Mesenteric fat pad (tissue), 1 donor: ENCODE results near the gene KXD1. TPM values are rescaled to one million over a fixed set of nuclear protein-coding genes. Genes with fewer than 3 reads are reported as not detected.
"Not testable (repeated sequence)": the region's sequence is repeated elsewhere in the genome, so short reads cannot be mapped to it uniquely, and the experiment has no call there.

ENCODE experiments used
- DNase-seq: peaks from one replicate; pipeline ENCODE4 v3.0.0-alpha.2; 2020; ENCODE audit warnings: low spot score
- long read RNA-seq: library from polyadenylated mRNA; unstranded; transcript quantifications from one replicate; pipeline ENCODE4 v2.0.0, GENCODE V29; 2020
- total RNA-seq: library from RNA; stranded (reverse); fragmentation: NEBNext Ultra II Directional; extraction: Animal tissue kit (Norgen Biotek cat#: 25700); gene quantifications from one replicate; pipeline ENCODE4 v1.2.1, GENCODE V29; 2021
- donor health status: DM: yes; HTN: yes; CAD: no.

The KXD1 gene, protein sequence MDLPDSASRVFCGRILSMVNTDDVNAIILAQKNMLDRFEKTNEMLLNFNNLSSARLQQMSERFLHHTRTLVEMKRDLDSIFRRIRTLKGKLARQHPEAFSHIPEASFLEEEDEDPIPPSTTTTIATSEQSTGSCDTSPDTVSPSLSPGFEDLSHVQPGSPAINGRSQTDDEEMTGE
- 90.9 TPM for total RNA-seq
- long read RNA-seq, transcript KXD1-204 (6 exons, 1,095 nt), result minor isoform, 7 of 213 reads
- long read RNA-seq, transcript KXD1-201 (5 exons, 1,426 nt), result major isoform, 173 of 213 reads
- long read RNA-seq, transcript KXD1-216 (6 exons, 1,327 nt), result minor isoform, 5 of 213 reads
- long read RNA-seq, partial matches to known transcripts, result 3 of 213 reads
- long read RNA-seq, other reads (novel, unspliced or antisense), result 18 of 213 reads

- DNase-seq, result peak; percentile 98
Observed at GRCh38 chr19:18557411-18558201, at the start of gene KXD1. Gene KXD1 (plus strand): TSS chr19:18557870. CDS start chr19:18562057, 4,187 bp downstream.

GRCh38 chr19:18508585-18508984, 49.1 kb upstream of the KXD1 start:
- no peak for DNase-seq

GRCh38 chr19:18510216-18510615, 47.5 kb upstream of the KXD1 start:
- no peak for DNase-seq

DNA sequence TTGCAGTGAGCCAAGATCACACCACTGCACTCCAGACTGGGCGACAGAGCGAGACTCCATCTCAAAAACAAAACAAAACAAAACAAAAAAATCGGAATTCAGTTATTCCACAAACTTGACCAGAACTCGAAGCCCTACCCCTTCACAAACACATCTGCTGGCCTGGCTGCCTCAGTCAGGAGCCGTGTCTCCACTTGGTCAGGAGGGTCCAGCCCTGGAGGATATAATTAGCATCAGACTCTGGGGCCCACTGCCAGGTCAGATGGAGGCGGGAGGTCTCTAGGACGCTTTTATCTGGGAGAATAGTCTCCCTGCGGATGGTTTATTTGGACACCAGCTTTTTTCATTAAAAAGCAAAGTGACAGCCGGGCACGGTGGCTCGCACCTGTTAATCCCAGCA, 43.8 kb upstream of the KXD1 start:
- no peak for DNase-seq

DNA sequence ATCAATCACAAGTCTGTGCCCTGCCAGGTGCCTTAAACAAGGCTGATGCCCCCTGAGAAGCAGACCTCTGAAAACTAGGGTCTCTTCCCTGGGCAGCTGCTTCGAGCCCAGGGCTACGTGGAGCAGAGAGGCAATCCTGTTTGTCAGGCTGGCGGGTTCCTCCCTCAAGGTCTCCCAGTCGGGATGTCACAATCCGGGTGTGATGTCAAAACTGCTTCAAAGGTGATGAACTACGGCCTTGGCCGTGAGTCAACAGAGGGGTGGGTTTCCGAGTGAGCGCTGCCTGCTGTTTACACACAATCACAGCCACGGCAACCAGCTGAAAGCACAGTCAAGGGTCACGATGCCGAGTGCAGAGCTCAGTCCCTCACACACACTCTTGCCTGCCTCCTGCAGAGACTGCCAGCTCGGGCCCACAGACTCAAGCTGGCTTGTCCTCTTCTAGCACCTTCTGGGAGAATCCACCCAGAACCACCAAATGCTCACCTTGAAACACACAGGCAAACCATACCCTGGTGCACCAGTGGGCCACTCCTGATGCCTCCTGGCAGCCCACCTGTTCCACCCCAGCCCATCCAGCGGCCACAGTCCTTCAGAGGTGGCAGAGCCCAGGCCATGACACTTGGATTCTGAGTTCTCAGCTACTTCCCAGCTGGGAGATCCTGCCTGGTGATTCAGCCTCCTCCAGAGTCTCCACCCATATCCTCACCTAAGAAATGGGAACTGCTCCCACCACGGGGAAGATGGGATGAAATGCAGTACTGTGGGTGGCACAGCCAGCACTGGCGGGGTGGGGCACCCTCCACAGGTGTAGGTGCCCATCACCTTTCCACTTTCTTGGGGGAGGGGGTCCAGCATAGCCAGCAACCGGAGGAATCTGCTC, 42.6 kb upstream of the KXD1 start:
- DNase-seq, result peak; percentile 95

DNA sequence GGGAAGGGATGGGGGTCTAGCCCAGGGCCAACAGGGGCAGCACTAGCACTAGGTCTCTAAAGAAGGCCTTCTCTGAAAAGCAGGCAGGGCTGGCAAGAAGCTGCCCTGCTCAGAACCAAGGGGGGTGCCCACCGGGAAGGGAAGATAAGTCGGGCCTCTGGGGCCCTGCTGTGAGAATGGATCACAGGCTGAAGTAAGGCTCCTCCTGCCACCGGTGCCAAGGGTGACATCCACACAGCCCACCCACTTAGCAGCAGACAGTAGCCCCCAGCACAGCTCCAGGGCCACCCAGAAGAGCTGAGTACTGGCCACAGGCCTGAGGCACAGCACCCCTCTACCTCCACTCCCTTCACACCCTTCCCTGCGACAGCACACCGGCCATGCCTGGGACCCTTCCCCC, 41.7 kb upstream of the KXD1 start:
- no peak for DNase-seq

DNA sequence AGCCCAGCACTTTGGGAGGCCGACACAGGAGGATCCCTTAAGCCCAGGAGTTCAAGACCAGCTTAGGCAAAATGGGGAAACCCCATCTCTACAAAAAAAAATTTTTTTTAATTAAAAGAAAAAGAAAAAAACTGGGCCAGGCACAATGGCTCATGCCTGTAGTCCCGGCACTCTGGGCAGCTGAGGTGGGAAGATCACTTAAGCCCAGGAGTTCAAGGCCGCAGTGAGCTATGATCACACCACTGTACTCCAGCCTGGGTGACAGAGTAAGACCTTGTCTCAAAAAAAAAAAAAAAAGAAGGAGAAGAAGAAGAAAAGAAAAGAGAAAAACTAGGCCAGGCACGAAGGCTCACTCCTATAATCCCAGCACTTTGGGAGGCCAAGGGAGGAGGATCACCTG, 40.1 kb upstream of the KXD1 start:
- DNase-seq, result no peak

GRCh38 chr19:18518639-18519038, 39.0 kb upstream of the KXD1 start:
- no peak for DNase-seq

DNA sequence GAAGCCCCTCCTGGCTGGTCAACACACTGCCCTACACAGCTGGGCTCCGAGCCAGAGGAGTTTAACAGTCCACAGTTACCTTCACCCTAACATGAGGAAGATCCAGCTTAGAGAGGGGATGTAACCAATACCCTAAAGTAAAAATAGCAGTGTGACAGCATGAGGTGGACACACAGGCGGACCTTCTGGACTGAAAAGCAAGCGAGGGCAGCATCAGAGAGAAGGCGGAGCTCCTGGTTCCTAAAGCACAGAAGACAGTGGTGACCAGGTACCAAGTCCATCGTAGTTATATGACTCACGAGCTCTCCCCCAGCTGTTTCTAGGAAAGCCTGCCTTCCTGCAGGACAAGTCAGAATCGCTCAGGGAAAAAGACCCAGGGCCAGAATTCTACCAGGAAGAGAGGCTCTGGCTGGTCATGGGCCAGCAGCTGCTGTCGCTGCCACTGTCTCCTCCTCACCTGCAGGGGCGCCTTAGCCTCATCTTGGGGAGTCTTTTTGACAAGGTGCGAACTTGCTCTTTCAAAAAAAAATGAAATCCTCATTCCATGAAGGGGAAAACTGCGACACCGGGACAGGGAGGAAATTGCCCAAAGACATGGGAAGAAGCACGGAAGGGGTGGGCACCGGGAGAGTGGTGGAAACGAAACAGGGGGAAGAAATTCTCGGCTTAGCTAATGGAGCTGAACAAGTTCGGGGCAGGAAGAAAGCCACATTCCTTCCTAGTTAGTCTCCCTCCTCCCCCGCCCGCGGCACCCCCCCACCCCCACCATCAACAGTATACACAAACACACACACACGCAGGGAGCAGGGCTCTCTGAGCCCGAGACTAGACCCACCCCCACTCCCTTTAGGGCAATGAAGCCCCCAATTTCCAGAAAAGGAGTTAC, 37.5 kb upstream of the KXD1 start:
- no peak for DNase-seq

DNA sequence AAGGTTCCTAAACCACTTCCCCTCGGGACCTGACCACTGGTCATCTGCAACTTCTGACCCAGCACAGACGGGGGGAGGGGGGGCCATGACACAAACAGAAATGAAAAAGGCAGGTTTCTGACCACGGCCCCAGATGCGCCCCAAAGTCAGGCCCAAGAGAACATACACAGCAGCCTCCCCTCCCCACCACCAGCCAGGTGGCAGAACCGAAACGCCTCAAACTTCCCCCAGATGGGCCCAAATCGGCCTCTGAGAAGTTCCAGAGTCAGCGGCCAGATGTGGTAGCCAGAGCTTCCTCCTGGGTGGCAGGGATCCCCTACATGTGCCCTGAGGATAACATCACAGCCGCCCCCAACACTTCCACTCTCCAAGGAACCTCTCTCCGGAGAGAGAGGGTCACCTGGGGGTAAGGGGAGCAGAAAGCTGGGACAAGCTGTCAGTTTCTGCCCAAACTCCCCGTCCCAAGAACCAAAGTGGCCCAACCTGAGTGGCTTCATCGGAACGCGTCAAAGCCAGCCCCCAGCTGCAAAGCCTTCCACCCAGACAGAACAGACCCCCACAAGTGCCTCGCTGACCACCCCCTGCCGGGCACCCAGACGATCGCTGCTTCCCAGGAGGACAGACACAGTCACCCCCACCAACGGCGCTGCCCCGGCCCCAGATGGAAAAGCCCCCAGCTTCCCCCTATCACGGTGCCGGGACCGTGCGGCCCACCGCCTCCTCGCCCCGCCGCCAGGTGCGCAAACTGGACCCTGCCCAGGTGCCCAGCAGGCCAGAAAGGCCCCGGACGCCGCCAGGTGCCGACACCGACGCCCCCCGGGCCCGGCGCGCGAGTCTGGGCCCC, 36.6 kb upstream of the KXD1 start:
- DNase-seq, result no peak

DNA sequence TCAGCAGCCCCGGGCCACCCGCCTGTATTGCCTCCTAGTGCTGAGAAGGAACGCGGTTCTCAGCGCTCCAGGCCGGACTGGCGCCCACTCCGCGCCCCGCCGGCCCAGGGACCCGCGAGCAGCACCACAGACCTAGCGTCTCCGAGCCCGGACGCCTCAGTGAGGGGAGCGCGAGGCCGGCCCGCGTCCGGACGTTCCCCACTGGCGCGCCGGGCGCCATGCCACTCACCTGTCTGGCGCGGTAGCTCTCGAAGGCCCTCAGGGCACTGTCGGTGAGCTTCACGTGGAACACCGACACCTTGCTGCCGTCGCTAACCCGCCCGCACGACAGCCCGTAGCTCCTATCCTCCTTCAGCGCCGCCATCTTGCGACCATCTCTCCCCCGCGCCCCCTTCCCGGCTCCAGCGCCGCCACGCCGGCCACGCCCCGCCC, 36.0 kb upstream of the KXD1 start, which contains the start of gene ELL:
TSS of gene ELL (minus strand) at position 379 of the 432 bp plus-strand sequence. CDS start at position 364, 15 bp downstream.
- DNase-seq, result no peak

DNA sequence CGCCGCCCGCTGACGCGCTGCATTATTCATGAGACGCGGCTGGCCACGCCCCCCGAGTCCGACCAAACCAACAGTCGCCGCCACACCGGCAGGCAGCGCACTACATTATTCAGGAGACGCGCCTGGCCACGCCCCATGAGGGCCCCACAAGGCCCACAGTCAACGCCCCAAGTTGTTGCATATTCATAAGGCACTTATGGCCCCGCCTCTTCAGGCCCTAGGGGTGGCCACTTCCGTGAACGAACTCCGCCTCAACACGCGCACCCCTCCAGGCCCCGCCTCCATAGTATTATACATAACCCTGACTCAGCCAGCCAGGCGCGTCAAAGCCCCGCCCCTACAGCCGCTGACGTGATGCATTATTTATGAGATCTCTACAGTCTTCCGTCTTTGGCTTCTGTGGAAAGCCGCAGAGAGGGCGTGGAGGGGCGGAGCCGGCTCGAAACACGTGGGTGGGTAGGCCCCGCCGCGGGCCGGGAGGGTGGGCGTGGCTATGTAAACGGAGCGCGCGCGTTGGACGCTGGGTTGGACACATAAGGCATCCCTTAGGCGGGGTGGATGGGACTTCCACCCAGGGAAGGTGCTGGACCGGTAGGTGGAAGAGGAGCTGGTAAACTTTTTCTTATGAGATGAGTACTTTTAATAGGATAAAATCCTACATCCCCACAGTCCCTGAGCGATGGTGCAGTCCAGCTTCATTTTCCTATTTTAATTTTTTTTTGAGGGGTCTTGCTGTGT, 35.4 kb upstream of the KXD1 start:
- DNase-seq, result peak; percentile 100

GRCh38 chr19:18522862-18523440, 34.7 kb upstream of the KXD1 start:
- DNase-seq, result not testable (repeated sequence)

DNA sequence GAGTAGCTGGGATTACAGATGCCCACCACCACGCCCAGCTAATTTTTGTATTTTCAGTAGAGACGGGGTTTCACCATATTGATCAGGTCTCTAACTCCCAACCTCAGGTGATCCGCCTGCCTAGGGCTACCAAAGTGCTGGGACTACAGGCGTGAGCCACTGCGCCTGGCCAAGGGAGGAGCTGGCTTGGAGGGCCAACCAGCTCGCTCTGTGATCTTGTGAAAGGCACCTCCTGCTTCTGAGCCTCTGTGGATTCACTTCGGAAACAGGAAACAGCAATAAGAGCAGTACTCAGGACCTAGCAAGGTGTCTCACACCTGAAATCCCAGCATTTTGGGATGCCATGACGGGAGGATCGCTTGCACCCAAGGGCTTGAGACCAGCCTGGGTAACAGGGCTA, 33.8 kb upstream of the KXD1 start:
- no peak for DNase-seq

DNA sequence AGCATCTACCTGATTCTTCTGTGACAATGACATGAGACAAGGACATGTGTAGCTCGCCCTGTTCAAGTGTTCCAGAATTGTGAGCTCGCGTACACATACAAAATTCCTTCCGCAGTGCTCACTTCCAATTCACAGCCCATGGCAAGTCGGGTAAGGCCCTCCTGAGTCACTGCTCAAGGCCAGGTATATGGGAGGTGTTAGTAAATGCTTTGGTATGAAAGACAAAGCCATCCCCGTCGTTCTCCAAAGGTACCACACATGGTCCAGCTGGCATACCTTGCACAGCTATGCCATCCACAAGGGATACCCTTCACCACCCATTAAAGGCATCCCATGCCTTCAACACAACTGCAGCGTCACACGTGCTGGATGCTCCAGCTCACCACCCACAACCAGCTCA, 31.4 kb upstream of the KXD1 start:
- no peak for DNase-seq

DNA sequence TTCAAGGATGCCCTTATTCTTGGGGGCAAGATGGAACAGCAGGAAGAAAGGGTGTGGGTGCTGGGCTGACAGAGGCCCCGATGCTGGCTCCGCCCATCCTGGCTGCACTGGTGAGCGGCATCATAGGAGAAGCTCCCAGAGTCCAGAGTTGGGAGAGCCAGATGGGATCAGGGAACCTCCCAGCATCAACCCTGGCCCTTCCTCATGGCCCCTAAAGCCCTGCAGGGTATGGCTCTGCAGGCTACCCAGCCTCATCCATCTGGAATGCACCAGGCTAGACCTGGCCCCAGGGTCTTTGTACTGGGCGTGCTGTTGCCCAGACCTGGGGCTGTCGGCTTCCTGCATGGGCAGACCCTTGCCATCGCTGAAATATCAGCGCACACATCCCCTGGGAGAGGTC, 27.9 kb upstream of the KXD1 start:
- DNase-seq, result no peak

DNA sequence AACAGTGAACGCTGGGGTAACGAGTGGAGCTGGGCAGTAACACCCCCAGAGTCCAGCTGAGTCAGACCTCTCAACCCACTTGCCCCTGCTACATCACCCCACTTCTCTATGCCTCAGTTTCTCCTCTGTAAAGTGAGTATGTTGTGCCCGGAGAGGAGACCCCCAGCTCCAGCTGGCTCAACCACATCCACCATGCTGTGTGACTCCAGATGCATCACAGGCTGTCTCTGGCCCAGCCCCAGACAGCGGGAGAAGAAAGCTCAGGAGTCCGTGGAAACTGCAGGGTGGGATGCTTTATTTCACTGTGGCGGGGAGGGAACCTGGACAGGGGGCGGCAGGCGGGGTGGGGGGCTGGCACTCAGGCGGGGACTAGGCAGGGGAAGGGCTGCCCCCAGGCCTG, 26.2 kb upstream of the KXD1 start:
- no peak for DNase-seq

DNA sequence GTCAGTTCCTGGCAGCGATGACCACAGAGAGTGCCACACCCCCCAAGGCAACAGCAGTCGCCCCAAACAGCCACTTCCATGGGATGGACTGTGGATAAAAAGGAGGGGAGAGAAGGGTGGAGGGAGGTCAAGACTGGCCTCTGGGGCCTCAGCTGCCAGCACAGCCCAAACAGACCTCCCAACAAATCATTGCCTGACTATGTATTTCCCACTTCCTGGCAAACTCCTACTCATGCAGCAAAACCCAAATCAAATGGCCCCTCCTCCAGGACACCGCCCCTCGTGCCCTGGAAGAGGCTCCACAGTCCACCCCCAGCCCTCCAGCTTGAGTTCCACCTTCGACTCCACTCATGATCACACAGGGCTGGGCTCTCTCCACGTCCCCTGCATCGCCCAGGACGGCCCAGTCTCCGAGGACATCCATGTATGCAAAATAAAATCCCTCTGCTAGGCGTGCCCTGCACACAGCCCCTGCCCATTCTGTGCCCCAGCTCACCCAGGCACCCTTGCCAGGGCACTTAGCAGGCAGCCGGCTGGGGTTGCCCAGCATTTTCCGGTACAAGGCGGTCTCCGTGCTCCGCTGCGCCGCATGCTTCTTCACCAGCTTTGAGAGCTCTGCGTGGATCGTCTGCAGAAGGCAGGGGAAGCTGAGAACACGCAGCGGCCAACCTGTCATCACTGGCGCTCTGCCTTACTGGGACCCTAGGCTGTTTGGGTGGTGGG, 25.3 kb upstream of the KXD1 start:
- no peak for DNase-seq
